ENCODE measurements around the gene AP4B1. TPM values are rescaled to one million over a fixed set of nuclear protein-coding genes. Genes with fewer than 3 reads are reported as not detected.
A peak's percentile ranks its signal among the peaks of the same experiment; 100 is the strongest.

The AP4B1 gene
- total and polyA plus RNA-seq, 9 of the 15 experiments (the other 6 are each of a cell fraction or from before 2014, with no cell fraction given), result 15.8 to 36.5 (median 24.6) TPM

- TF ChIP-seq PHTF2 (CRISPR knock-in tag; IDR thresholded peaks at IDR 0.05) (no peak), ZBTB34 (CRISPR knock-in tag; IDR thresholded peaks at IDR 0.05) (no peak), ZNF282 (CRISPR knock-in tag; IDR thresholded peaks at IDR 0.05) (no peak), FOXK1 (CRISPR knock-in tag; IDR thresholded peaks at IDR 0.05; ENCODE audit: borderline replicate concordance) (no peak), ZBTB12 (CRISPR knock-in tag; IDR thresholded peaks at IDR 0.05) (no peak), MED1 (CRISPR knock-in tag; IDR thresholded peaks at IDR 0.05; ENCODE audit: borderline replicate concordance) (no peak), ZNF830 (CRISPR knock-in tag; IDR thresholded peaks at IDR 0.05) (no peak), ZNF253 (CRISPR knock-in tag; conservative IDR thresholded peaks at IDR 0.05) (no peak), ZNF764 (CRISPR knock-in tag; IDR thresholded peaks at IDR 0.05; ENCODE audit: low read depth) (no peak), STAT5B (CRISPR knock-in tag; IDR thresholded peaks at IDR 0.05) (no peak), CREM (IDR thresholded peaks at IDR 0.05; ENCODE audit: low read depth) (peak; percentile 59; the same call in 1 of the 2 replicates), TOE1 (IDR thresholded peaks at IDR 0.05; ENCODE audit: borderline replicate concordance) (0 out of 2 replicates have a peak, but pooled peaks have one; percentile 9), TOE1 (CRISPR knock-in tag; IDR thresholded peaks at IDR 0.05; ENCODE audit: borderline replicate concordance, low read depth) (no peak), PCBP1 (IDR thresholded peaks at IDR 0.05; ENCODE audit: low read depth, low read length, poor library complexity, severe bottlenecking) (no peak), ZNF512 (tag; IDR thresholded peaks at IDR 0.05) (no peak), TRIM25 (IDR thresholded peaks at IDR 0.05; ENCODE audit: borderline replicate concordance) (no peak), PBX2 (CRISPR knock-in tag; IDR thresholded peaks at IDR 0.05; ENCODE audit: low read depth) (no peak), PBX2 (tag; conservative IDR thresholded peaks at IDR 0.05; ENCODE audit: low read depth) (0 out of 2 replicates have a peak, but pooled peaks have one; percentile 21), BMI1 (IDR thresholded peaks at IDR 0.05; ENCODE audit: low read length) (no peak)
Measured at GRCh38 chr1:113874012-113874879, 30.4 kb downstream of the AP4B1 start (continued).

Data from K562 (cell line).